HG03565 (cell line): ENCODE measurements around the gene IDH2.
"Not testable (repeated sequence)": the region's sequence is repeated elsewhere in the genome, so short reads cannot be mapped to it uniquely, and the experiment has no call there.

Experiments
- ATAC-seq: cut with Tn5 transposase; IDR thresholded peaks from one replicate; pipeline ENCODE4 v1.9.1; 2021; ENCODE audit warnings: mild to moderate bottlenecking, moderate library complexity; ENCODE audit not compliant: unreplicated experiment

The IDH2 gene

DNA sequence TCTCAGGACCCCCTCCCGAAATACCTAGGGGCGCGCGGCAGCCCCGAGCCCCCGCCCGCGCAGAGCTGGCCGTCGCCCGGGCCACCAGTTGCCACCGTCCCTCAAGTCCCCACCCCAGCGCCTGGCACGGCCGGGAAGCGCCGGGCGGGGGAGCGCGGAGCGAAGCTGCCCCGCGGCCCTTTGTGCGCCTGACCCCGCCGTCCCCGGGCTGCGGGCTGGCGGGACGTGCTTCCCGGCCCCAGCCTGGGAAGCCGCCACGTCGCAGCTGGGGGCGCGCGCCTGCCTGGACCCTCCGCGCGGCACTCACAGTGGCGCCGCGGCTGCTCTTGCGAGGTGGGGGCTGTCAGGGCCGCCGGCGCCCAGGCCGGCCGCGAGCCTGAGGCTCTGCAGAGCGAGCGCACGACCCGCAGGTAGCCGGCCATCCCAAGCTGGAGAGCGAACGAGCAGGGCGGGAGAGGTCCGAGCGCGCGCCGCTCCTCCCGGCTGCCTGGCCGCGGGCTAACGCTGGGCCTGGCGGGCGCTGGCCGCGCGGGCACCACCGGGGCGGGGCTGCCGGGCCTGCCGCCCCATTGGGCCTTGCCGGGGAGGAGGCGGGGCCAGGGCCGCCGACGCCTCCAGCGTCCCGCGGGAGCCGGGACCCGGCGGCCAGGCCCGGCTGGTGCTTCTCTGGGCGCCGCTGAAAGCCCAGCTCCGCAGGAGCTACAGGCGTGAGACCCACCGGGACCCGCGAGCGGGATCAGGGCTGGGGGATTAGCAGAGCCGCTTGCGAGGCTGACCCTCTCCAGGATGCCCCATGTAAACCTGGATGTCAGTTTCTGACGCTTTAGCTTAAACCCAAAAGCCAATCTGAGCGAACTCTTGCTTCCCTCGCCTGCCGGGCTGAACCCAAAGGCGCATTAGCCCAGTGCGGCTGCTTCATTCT is at the start of gene IDH2:
IDH2 (minus strand) TSS at position 500 of the 922 bp plus-strand sequence; CDS start at position 422, 78 bp downstream.
- peak; percentile 39 for ATAC-seq

DNA sequence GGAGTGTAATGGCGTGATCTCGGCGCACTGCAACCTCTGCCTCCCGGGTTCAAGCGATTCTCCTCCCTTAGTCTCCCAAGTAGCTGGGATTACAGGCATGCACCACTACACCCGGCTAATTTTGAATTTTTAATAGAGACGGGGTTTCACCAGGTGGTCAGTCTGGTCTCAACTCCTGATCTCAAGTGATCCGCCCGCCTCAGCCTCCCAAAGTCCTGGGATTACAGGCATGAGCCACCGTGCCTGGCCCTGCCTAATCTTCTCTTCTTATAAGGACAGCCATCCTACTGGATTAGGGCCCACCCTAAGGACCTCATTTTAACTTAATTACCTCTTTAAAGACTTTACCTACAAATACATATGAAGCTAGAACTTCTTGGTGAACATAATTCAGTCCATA is 48.3 kb upstream of the IDH2 start:
- not testable (repeated sequence) for ATAC-seq

DNA sequence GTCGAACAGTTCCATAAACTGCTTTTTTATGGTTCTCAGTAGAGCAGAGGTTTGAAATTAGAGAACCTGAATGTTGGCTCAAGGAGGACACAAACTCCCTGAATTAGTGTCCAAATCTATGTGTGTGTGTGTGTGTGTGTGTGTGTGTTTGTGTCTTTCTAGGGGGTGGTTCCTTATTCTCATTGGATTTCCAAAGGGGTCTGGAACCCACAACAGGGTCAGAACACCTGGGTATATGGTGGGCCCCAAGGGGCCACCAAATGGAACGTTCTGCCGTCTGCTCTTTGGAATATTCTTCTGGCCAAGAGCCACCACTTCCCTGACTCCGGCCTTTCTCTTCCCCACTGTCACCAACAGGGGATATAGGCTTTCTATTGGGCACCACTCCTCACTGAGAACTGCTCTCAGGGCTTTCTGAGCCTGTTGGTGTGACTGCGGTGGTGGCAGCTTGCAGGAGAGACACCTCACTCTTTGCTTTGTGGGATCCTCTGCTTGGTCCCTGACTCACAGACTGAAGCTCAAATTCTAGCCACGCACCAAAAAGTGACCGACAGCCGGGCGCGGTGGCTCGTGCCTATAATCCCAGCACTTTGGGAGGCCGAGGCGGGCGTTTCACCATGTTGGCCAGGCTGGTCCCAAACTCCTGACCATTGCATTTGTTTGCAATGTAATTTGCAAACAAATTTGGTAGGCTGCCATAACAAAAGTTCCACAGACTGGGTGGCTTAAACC is 47.5 kb upstream of the IDH2 start:
- ATAC-seq, result no peak

DNA sequence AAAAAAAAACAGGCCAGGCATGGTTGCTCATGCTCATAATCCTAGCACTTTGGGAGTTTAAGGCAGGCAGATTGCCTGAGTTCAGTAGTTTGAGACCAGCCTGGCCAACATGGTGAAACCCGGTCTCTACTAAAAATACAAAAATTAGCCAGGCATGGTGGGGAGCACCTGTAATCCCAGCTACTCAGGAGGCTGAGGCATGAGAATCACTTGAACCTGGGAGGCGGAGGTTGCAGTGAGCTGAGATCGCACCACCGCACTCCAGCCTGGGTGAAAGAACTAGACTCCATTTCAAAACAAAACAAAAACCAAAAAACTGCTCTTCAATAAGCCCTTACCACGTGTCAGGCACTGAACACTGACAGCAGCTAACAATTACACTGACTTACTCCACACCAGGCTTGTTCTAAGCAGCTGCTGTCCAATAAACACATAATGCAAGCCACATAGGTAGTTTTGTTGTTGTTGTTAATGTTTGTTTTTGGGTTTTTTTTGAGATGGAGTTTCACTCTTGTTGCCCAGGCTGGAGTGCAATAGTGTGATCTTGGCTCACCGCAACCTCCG is 44.0 kb upstream of the IDH2 start:
- not testable (repeated sequence) for ATAC-seq

DNA sequence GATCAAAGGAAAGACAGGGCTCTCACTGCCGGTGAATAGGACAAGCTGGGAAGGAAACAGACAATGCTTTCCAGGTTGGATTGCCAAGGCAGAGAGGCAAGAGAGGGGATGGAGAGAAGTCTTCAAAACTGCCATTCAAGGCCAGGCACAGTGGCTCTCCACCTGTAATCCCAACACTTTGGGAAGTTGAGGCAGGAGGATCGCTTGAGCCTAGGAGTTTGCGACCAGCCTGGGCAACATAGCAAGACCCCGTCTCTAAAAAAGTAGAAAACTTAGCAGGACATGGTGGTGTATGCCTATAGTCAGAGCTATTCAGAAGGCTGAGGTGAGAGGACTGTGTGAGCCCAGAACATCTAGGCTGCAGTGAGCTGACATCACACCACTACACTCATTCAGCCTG is 43.5 kb upstream of the IDH2 start:
- no peak for ATAC-seq

DNA sequence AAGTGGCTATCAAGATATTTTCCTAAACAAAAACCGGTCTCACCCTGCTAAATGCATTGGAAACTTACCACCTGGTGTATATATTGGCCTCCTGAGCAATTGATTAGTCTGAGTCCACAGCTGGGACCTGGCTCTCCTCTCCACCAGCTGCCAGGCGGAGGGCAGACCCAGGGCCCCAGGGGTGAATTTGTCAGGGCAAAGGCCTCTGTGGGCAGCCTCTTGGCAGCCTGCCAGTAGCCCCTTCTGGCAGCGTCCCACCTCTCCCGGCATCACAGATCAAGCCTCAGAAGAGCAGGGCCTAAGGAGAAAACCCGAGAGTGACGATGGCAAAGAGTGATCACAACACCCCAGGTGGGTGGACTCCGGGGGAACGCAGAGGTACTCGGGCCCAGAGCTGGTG is 43.0 kb upstream of the IDH2 start:
- no peak for ATAC-seq

DNA sequence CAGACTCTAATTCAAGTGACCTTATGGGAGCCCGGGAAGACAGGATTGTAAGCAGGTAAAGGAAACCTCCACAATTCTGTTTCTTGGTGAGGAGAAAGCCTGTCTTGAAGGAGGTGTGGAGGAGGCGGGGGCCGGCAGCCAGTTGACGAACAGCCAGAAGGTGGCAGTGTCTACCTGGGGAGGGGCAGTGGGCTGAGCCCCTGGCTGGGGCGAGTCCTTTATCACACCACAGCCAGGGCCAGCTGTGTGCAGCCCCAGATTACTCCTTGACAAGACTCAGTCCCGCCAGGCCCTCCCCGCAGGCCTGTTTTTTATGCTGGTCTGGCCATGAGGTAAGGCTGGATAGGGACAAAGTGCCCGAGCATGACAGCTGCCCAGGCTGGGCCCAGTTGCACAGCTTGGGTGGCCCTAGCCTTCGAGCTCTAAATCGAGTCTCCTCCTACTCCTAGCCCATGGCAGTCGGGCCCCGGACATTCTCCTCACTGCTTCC is 40.9 kb upstream of the IDH2 start:
- no peak for ATAC-seq

DNA sequence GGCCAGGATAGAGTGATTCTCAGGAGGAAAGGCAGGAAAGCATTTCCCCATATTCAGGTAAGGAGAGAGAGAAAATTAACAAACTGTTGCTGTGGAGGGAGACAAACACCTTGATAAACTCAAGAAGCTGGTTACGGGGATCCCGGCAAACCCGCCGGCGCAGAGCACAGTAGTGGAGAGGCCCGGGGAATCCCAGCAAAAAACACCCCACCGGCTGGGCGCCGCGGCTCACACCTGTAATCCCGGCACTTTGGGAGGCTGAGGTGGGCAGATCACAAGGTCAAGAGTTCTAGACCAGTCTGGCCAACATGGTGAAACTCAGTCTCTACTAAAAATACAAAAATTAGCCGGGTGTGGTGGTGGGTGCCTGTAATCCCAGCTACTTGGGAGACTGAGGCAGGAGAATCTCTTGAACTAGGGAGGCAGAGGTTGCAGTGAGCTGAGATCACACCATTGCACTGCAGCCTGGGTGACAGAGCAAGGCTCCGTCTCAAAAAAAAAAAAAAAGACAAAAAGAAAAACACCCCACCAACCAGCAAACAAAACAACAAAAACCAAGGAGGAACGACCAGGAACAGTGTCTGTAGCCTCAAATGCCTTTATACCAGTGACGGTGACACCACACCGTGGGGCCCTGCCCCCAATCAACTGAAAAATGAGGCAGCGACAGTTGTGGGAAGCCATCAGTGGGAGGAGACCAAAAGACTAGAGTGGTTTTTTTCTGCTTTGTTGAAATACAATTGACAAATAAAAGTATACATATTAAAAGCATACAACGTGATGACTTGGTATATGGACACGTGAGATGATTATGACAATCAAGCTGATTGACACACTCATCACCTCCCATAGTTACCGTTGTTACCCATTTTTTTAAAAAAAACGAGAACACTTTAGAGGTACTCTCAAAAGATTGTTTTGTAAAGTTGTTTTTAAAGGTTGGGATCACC is 40.2 kb upstream of the IDH2 start:
- ATAC-seq, result no peak

DNA sequence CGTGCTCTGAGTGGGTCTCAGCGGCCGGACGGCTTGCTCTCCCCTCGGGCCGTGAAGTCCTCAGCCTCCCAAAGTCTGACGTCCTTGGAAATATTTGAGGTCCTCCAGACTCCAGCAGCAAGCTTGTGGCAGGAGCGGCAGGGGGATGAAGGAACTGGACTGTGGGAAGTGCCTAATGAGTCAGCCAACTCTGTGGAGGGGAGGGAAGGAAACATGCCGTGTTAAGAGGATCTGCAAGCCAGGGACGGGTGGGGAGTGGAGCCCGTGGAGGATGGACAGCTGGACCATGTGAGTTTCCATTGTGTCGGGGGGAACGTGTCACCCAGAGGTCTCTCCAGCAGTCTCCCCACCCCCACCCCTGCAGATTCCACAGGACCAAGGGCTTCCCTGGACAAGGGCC is 39.4 kb upstream of the IDH2 start:
- ATAC-seq, result no peak

DNA sequence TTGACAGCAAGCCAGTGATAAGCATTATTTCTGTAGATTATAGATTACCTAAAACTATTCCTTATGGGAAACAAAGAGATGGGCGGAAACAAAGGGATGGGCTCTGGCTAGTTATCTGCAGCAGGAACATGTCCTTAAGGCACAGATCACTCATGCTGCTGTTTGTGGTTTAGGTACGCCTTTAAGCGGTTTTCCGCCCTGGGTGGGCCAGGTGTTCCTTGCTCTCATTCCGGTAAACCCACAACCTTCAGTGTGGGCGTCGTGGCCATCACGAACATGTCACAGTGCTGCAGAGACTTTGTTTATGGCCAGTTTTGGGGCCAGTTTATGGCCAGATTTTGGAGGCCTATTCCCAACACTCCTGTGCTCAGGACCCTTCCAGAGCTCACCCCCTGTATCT is 37.3 kb upstream of the IDH2 start:
- ATAC-seq, result not testable (repeated sequence)

DNA sequence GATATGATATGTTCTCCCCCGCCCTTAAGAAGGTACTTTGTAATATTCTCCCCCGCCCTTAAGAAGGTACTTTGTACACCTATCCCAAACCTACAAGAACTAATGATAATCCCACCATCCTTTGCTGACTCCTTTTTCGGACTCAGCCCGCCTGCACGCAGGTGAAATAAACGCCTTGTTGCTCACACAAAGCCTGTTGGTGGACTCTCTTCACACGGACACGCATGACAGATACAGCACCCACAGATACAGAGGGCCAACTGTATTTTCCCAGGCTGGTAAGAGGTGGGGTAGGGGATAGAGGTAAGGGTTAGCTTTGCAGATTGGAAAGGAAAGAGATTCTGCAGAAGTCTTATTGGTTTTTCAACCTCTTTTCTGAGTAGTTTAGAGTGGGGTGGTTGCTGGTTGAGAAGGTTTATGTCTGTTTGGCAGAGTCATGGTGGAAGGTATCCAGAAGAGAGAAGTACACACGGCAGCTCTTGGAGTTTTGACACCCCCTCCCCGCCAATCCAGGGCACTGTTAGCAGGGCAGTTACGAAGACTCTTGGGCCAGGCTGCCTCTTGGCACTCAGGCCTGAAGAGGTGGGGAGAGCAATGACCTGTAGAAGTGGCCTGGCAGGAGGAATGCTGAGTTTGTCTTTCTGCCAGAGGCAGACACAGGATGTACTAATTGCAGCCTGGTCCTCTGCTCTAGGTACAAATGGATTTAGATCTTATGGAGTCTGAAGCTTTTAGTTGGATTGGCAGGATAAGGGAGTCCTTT is 36.0 kb upstream of the IDH2 start:
- ATAC-seq, result no peak

DNA sequence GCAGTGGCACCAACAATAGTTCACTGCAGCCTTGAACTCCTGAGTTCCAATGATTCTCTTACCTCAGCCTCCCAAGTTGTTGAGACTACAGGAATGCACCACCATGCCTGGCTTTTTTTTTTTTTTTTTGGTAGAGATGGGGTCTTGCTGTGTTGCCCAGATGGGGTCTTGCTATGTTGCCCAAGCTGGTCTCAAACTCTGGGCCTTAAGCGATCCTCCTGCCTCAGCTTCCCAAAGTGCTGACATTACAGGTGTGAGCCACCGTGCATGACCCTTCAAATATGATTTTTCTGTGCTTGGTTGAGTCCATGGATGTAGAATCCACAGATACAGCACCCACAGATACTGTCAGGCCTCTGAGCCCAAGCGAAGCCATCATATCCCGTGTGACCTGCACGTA is 30.2 kb upstream of the IDH2 start:
- ATAC-seq, result no peak

DNA sequence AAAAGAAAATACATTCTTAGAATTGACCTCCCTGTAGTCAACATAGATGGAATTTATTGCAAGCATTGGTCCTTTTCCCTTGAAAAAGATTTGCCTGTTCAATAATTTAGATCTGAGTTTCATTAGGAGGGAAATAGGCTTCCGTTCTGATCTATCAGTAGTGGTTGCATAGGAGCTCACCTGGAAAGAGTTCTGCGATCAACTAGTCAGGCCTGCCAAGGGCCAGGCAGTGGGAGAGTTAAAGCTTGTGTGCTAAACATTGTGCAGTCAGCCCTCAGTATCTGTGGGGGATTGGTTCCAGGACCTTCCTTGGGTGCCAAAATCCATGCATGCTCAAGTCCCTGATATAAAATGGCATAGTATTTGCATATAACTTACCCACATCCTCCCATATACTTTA is 29.6 kb upstream of the IDH2 start:
- ATAC-seq, result no peak

DNA sequence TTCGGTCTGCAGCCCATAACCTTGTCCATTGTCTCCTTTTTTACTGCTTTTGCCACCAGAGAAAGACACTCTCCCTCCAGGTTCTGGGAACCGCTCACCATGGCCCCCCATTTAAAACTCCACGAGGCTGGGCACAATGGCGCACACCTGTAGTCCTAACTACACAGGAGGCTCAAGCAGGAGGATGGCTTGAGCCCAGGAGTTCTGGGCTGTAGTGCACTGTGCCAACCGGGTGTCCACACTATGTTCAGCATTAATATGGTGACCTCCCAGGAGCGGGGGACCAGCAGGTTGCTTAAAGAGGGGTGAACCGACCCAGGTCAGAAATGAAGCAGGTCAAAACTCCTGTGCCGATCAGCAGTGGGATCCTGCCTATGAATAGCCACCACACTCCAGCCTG is 28.0 kb upstream of the IDH2 start:
- no peak for ATAC-seq

DNA sequence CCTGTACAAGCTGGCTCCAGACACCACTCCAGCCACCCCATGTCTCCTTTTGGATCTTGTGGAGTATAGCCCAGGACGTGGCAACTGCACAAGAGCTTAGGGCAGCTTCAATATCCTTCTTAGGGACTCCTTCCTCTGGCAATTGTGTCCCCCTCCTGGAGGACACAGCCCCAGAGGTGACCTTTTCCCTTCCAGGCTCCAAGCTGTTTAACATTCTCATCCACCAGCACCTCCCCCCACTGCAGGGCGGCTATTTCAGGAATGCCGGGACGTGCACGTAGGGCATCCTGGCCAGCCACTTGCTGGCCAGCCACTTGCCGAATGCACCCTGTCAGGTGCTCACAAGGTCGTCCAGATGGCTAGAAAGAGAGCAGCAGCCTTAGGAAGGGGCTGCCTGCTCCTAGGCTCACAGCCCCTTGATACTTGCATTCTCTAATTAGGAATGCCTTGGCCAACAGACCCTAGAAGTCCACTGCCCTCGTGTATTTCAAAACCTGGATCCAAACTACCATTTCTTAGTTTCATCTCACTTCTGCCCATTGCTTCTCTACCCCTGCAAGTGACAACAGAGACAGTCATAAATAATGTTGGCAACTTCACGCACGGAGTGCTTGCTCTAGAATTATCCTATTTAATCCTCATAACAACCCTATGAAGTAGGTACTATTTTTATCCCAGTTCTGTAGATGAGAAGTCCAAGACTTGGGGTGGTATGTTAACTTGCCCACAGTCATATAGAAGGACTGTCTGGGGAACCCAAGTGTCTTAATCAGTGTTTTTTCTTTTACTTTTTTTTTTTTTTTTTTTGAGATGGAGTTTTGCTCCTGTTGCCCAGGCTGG is 24.5 kb upstream of the IDH2 start:
- no peak for ATAC-seq

DNA sequence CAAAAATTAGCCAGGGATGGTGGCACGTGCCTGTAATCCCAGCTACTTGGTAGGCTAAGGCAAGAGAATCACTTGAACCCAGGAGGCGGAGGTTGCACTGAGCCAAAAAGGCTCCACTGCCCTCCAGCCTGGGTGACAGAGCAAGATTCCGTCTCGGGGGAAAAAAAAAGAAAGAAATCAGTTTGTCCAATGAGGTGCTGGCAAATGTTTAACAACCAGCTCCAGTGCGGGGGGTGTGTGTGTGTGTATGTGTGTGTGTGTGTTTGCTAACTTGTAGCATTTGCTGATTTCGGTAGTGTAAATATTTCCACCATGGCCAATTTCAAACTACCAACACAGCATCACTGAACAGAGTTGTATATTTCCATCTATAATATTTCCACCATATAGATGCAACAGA is 23.8 kb upstream of the IDH2 start:
- no peak for ATAC-seq

DNA sequence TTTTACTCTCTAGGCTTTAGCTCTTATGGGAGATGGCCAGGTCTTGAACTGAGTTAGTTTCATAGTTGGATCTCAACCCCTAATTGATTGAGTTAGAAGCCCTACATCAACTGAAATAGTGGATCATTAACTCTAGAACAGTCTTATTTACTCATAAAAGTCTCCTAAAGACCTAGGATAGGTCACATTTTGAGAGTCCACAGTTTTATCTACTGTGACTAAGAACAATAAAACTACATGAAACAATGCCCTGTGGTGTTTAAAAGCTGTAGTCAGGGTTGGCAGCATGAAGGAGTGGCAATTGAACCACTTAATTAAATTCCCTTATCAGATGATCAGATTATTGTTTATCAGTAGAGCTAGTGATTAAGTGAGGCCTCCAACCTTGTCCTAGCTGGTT is 22.2 kb upstream of the IDH2 start:
- no peak for ATAC-seq

DNA sequence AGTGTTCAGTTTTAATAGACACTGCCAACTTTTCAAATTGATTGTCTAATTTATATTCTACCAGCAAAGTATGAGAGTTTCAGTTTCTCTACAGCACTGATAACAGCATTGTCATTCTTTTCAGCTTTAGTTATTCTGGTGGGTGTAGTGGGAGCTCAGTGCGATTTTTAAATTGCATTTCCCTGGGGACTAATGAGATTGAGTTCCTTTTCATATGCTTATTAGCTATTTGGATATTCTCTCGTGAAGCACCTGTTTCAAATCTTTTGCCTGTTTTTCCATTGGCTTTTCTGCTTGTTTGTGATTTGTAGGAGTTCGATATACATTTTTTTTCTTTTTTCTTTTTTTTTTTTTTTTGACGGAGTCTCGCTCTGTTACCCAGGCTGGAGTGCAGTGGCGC is 18.8 kb upstream of the IDH2 start:
- ATAC-seq, result no peak

DNA sequence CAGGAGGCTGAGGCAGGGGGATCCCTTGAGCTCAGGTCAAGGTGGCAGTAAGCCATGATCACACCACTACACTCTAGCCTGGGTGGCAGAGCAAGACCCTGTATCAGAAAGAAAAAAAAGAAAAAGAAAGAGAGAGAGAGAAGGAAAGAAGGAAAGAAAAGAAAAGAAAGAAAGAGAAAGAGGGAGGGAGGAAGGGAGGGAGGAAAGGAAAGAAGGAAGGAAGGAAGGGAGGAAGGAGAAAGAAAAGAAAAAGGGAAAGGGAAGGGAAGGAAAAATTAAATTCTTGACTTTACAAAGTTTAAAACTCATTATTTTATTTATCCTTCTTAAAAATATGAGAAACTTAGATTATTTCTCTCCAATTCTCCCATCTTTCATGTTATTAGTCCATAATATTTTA is 17.1 kb upstream of the IDH2 start:
- no peak for ATAC-seq
